ENCODE measurements around the gene SEC22A.

SEC22A gene

DNA sequence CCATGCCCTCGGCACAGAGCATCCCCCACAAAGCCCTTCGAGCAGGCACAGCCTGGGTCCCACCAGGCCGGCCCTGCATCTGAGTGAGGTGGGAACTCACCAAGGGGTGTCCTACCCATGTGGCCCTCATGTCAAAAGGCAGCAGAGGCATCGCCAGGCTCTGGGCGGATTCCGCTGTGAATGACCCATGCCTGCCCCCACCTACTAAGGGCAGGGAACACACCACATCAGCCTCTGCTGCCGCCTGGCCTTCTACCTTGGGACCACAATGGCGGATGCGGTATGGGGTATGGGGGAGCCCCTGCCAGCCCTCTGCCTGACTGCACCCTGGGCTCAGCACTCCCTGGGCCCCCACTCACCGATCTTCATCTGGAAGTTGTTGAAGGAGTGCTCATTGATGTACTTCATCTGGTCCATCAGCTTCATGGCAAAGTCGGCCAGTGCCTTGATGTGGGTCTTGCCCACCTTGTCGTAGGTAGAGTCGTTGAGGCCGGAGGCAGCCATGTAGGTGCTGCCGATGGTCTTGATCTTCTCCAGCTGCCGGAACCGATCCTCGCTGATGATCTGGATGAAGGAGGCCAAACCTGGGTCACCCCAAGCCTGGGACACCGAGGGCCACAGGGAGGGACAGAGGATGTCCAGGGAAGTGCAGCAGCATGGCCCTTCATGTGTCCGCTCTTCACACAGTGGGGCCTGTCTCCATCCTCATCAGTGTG, 87.8 kb downstream of the SEC22A start:
- DNase-seq: no peak

DNA sequence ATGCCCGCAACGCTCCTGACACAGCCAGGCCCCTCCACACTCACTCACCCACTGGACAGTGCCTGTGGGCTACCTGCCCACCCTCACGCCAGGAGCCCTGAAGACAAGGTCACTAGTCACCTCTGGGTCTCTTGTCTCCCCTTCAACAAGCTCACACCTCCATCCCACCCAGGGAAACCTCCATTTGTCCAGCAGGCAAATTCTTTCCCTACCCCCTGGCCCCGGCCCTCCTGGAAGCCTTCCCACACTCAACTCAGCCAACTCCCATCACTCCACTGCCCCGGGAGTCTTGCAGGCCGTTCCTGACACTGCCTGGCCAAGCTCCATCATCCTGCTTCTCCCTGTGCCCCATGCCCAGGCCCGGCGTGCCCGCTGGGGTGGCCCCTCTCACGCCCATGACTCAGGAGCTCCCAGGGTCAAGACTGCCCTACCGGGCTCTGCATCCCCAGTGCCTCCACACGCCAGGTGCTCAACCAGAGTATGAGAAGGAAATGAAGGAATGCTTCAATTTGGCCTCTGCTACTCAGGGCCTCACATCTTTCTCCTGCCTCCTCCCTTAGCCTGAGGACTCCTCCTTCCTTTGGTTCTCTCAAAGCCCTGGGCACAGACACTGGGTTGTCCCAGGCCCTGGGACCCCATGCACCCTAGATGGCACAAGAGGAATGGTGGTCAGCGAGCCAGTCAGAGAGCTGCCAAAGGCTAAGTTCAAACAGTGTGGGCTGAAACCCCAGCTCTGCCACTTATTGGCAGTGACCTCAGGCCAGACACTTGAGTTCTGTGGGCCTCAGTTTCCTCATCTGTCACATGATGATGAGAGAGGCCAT, 88.6 kb downstream of the SEC22A start:
- DNase-seq: no peak

DNA sequence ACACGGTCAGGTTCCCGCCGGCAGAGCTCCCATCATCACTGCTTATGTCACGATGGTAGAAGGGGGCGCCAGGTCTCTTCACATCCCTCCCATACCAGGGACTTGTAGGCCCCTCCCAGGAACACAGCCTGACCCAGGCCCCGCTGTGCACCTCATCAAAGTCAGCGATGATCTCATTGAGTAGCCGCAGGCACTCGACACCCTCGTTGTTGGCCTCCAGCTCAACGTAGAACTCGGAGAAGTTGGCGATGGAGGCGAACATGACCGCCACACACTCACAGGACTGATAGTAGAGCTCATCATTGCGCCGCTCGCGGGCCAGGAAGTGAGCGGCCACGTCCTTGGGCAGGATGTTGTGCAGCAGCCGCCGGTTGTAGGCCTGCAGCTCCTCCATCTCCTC, 89.2 kb downstream of the SEC22A start:
- no peak for DNase-seq

DNA sequence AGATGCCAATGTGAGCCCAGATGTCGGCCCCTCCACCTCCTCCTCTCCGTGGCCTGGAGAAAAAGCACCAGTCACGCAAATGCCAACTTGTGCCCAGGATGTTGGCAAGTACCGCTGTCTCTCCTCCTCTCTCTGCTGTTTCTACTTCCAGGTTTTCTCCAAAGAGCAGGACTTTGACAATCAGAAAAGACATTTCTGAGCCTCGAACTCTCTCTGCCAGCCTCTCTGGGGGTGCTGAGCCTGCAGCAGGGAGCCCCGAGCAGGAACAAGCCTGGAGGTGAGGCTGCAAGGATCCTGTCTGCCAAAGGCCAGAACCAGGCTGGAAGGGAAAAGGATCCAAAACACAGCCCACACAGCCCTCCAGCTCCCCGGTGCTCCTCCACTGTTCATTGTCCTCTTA, 89.7 kb downstream of the SEC22A start:
- no peak for DNase-seq

DNA sequence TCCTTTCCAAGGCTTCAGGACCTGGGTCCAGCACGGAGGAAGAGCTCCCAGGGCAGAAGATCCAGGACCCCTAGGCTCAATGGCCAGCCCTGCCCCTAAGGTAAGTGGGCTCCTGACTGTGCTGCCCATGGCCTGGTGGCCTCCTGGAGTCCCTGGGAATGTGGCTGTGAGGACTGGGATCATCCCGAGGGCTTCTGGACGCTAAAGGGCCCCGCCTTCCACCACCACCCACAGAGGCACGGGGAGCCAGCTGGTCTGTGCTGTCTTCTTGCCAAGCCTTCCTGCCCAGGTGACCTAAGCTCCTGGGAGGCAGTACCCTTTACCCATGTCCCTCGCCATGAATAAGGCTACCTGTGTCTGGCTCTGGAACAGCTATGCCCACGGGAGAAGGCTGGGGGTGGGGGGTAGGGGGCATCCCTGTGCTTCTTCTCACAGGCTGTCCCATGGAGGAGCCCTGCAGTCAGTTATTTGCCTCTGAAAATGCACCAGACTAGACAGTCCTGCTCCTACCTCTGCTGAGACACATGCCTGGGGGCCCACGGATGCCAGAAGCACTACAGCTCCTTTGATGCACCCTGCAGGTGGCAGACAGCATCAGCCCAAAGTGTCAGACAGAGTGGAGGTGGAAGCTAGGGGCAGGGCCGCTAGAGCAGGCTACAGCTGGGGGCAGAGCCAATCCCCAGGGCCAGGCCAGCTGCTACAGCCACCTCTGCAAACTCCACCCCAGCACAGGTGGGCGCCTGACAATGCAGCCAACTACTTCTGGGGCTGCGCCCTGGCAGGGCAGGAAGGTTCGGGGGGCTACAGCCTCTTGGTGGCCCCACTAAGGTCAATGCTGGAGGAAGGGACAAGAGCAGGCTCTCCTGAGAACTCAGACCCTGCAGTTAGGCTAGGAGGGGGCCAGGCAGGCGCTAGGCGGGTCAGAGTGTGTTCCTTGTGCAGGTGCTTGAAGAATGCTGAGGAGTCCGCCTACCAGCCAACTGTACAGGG, 90.9 kb downstream of the SEC22A start:
- DNase-seq: no peak

DNA sequence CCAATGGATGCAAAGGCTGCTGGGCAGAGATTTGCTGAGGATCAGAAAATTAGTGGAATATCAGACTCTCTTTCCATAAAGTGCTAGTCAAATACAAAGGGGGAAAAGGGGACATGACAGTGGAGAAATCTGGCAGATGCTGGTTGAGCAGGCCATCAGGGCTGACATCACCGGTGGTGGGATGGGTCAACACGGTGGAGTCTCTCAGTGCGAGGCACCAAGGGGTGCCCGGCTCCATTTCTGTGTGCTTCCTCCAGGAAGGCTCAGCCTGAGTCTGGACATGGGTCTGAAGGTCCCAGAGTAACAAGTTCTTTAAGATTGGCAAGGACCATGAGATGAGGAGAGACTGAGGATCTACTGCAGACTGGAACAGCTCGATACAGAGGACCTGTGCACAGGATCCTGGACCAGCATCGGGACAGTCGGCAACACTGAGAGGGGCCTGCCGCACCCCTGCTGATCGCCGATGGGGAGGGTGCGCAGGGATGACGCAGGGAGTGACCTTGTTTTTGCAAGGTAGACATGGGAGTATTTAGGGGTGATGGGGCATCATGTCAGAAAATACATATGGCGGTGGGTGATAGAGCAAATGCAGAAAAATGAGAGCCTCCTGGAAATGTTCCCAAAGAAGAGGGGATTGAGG, 92.7 kb downstream of the SEC22A start:
- DNase-seq: no peak

DNA sequence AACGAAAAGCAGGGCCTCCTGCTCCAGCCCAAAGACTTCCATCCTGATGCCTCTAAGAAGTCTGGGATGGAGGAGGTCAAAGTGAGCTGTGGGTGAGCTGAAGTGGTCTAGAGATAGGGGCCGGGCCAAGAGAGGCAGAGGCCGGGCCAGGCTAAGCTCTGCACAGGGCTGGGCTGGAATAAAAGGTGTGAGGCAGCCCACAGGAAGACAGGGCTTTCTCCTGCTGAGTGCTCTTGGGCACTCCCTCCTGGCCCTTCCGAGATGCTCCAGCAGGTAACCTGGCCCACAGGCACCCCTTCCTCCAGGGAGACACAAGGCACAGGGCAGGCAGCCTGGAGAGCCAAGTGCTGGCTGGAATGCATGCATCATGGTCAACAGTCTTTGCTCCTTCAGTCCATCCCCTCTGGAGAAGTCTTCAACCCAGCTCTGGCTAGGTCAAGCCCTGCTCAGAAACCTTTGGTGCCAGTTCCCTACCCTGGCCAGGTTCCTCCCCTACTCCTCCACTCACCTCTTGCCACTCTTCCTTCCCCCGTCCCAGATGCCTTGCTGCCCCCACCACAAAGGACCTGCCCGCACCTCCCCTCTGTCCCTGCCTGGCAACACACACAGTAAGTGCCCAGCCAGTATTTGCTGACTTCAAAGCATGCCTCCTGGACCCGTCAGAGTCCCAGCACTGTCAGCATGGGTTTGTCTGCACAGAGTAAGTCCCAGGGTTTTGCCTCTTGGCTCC, 93.6 kb downstream of the SEC22A start:
- DNase-seq: no peak

DNA sequence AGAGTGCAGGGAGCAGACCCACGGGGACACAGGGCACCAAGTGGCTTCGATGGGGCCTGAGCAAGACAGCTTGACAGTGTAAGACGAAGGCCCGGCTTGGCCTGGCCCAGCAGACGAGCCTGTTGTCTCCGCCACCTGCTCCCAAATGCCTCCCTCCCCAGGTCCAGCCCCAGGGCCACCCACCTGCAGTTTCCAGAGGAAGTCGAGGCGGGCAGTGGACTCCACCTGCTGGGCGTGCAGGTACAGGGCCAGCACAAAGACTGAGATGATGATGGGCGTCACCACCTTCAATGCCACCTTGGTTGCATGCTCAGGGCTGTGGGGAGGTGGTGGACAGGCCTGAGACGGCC, 94.1 kb downstream of the SEC22A start:
- DNase-seq: no peak

DNA sequence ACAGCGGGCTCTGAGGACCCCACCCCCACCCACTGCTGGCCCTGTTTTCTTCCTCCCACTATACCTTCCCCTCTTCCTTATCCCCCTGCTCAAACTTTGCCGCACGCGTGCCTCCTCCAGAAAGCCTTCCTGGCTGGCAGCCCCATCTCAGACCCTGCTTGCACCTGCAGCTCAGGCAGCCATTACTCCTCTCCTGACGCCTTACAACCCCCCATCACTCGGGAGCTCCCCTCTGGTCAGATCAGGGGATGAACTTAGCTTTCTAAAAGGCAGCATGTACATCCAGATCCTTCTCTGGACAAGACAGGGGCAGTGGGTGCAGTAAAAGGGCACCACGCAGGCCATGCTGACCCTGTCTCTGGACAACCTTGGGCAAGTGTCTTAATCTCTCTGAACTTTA, 94.5 kb downstream of the SEC22A start:
- DNase-seq: no peak

DNA sequence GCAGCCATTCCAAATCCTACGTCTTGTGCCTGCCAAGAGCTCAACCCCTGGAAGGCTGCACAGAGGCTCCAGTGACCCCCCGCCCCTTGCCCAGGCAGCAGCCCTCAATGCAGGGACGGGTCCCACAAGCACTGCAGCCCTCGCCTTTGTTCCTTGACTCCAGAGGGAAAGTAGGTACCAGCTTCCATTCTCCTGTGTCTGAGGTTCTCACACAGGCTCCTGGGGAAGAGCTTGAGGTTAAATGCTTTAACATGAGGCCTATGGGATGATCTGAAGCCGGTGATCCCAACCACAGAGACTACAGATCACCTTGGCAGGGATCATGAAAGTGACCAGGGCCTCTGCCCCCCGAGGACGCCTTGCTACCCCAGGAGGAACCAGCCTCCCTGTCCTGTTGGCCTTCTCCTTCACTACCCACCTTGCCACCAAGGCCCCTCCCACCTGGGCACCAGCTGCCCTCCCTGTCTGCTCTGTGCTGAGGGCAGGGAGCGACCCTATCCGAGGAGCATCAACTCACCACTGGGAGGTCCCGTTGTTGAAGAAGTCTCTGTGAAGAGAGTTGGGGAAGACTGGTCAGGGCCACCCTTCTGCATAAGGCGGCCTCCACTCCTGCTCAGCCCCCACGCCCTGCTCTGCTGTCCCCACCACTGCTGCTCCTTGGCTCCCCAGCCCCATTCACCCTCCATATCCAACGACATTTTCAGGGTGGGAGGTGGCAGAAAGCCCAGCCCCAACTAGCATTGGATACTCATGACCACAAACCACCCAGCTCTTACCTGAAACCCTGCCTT, 95.3 kb downstream of the SEC22A start:
- no peak for DNase-seq

DNA sequence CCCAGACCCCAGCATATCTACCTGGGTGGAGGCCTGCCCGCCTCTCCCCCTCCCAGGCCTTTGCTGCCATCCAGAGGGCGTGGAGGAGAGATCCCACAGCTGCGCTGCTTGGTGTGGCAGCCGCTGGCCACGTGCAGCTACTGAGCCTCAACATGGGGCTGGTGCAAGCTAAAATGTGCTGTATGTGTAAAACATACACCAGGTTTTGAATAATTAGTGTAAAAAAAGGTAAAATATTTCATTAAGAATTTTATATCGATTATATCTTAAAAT, 95.8 kb downstream of the SEC22A start:
- DNase-seq: no peak

DNA sequence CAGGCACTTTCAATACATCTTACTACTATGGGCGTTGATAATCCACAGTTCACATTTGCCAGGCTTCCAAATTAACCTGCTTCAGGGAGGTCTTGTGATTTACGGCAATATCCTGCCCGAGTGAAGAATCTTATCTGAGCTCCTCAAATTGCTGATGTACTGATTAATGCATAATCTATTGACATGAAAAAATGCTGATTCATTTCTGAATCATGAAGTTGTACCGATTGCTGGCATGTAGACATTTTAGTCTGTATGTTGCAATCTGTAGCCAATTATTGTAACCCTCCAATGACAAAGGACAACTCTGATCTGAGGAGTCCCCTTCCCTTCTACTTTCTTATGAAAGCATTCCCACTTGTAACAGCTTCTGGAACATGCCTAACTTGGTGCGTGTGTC, 97.2 kb downstream of the SEC22A start:
- peak; percentile 7 for DNase-seq

DNA sequence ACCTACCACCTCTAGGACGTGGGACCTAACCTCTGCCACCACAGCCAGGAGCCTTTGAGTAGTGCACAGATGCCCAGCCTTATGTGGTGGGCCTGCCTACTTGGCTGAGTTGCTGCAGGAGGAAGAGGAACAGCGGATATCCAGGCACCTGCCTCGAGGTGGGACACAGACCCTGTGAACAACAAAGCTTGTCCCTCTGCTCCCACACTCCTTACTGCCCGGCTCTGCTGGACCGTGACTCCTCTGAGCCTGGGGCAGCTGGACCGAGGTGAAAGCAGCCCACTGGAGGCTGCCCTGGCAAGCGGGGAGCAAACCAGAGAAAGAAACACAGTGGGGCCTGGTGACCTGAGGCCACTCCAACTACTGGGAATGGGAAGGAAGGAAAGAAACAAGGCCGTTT, 97.8 kb downstream of the SEC22A start:
- no peak for DNase-seq

DNA sequence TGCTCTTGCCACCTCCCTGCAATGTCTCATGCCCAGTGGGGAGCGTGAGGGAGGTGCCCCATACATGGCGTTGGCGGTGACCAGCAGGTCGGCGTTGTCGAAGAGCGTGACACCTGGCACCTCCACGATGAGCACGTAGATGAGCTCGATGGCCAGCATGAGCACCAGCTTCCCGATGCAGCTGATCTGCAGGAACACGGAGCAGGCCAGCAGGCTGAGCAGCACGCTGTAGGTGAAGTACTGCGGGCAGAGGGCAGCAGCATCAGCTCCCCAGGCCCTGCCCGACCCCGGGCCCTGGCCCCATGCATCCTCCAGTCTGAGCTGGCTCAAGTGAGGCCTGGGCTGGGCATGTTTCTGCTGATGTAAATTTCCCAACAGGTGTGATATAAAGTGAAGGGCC, 98.3 kb downstream of the SEC22A start:
- DNase-seq: no peak

DNA sequence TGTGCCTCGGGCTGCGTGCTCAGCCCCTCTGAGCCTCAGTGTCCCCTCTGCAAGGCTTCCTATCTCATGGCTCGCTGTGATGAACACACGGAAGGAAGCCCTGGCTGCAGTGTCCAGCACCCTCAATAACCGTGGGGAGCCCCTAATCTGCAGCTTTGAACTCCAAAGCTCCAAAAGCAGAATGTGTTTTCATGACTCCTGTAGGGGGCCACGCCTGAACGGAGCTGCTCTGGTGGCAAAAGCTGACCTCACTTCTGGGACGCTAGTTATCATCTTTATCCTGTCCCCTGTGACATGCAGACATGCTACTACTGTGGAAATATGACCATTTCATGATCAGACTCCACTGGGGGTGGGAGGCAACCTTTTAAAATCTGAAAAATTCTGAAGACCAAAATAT, 98.8 kb downstream of the SEC22A start:
- no peak for DNase-seq

DNA sequence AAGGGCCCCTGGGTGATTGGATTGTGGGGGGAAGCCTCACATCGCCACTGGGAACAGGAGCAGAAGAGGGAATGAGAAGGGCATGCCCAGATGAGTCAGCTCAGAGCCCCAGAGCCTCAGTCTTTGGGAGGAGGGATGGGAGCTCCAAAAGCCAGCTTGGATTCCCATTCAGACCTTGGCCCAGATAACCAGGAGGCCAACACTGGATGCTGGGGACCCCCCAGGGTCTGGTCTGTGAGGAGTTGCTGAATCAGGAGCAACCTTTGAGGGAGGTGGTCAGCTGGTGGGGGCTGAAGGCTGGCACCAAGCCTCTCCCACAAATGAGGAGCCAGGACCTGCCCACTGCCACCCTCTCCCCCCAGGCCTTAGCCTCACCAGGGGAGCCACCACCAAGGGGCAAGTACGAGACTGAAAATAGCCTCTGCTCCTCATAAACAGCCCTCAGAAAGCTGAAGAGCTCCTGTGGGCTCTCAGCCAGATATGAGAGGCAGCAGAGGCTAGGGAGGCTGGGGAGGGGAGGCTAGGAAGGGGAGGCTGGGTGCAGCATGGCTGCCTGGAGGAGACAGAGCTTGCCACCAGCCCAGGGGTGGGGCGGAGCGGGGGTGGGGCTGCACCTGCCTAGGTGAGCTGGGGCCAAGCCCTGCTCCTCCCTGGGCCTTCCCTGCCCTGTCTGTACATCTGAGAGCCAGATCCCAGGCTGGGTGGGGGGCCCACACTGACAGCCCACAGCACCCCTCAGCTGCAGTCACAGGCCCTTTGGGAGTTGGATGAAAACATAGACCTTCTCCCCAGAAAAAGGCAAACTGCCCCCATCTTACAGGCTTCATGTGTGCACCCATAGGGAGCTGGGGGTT, 99.8 kb downstream of the SEC22A start:
- no peak for DNase-seq

DNA sequence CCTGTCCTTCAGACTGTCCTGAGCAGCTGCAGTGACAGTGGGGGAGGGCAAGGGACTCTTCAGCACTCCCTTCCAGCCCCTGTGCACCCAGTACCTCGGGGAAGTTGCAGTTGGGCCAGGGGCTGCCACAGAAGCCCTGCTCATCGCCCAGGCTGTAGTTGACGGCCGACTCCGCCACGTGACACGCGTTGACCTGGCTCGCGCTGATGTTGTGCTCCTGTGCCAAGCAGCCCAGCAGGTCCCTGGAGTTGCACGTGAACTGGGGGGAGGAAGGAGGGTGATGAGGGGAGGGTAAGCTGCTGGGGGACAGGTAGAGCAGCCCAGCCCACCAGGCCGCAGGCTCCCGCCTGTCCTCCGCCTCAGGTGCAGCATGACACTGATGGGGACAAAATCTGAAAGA, 101.2 kb downstream of the SEC22A start:
- DNase-seq: no peak

DNA sequence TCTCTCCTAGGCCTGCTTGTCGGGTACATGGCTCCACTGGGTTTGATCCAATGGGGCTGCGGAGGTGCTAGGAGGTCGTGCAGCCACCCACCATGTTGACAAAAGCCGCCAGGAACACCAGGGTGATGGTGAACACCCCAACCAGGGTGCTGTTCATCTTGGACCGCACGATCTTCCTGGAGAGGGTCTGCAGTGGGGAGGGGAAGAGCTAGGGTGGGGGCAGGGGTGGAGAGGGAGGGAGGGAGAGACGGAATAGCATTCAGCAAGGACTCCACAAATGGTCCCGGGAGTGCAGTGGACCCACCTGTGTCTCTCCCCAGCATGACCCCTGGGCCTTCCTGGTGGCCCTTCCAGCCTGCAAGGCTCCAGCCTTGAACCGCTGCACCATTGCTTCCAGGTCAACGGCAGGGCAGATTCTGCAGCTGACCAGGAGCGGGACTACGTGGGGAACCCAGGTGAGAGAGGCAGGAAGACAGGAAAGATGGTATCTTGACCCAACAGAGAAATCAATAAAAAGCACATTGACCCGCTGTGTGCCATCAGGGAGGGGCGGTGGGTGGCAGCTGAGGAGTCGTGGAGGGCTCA, 102.3 kb downstream of the SEC22A start:
- DNase-seq: no peak

DNA sequence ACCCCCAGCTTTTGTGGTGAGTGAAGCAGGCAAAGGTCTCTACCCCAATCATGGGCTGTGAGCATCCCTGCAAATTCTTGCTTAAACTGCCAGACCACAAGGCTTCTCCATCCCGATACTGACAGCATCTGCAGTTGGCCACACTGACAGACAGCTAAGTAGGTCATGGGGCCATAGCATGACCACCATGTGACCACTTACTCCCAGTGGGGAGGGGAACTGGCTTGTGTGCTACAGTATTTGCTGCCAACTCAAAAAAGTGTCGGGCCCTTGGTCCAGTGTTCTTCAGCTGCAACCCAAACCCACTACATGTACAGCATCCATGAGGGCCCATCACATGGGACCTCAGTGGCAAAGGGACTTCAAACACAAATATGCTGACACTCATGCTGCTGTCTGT, 103.4 kb downstream of the SEC22A start:
- DNase-seq: no peak

DNA sequence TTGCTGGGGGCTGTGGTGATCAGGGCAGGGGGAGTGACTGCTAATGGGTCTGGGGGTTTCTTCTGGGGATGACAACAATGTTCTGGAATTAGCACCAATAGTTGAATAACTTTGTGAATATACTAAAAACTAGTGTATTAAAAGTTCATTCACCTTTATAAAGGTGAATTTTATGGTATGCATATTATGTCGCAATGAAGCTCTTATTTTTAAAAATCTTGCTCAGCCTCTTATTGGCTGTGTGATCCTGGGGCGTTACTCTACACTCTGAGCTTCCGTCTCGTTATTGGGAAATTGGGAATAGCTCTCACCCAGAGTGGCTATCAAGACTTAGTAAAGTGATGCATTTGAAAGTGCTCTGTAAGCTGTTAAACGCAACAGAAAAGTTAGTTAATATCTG, 105.3 kb downstream of the SEC22A start:
- DNase-seq: no peak

Measured in fibroblast of skin of back (primary cell).